ENCODE data around the gene STK26. TPM values are rescaled to one million over a fixed set of nuclear protein-coding genes. Genes with fewer than 3 reads are reported as not detected.

The STK26 gene
- total and polyA plus RNA-seq, 2 of the 13 experiments (the other 11 are each of a cell fraction or from before 2014, with no cell fraction given) = 16.9 to 47.9 TPM

- TF ChIP-seq ZNF44 (CRISPR knock-in tag; IDR thresholded peaks at IDR 0.05) (no peak), TAF15 (IDR thresholded peaks at IDR 0.05; ENCODE audit: low read depth, low read length, poor library complexity, severe bottlenecking) (no peak), ZNF547 (CRISPR knock-in tag; IDR thresholded peaks at IDR 0.05) (no peak), ZSCAN5A (CRISPR knock-in tag; IDR thresholded peaks at IDR 0.05; ENCODE audit: borderline replicate concordance) (no peak), SNAPC5 (CRISPR knock-in tag; IDR thresholded peaks at IDR 0.05; ENCODE audit: borderline replicate concordance) (no peak), RELA (CRISPR knock-in tag; IDR thresholded peaks at IDR 0.05) (no peak), ZNF382 (CRISPR knock-in tag; IDR thresholded peaks at IDR 0.05; ENCODE audit: borderline replicate concordance) (no peak), CREBL2 (CRISPR knock-in tag; IDR thresholded peaks at IDR 0.05; ENCODE audit: borderline replicate concordance) (no peak), BRD4 (CRISPR knock-in tag; IDR thresholded peaks at IDR 0.05) (no peak)
- TF ChIP-seq, protein P1, sequence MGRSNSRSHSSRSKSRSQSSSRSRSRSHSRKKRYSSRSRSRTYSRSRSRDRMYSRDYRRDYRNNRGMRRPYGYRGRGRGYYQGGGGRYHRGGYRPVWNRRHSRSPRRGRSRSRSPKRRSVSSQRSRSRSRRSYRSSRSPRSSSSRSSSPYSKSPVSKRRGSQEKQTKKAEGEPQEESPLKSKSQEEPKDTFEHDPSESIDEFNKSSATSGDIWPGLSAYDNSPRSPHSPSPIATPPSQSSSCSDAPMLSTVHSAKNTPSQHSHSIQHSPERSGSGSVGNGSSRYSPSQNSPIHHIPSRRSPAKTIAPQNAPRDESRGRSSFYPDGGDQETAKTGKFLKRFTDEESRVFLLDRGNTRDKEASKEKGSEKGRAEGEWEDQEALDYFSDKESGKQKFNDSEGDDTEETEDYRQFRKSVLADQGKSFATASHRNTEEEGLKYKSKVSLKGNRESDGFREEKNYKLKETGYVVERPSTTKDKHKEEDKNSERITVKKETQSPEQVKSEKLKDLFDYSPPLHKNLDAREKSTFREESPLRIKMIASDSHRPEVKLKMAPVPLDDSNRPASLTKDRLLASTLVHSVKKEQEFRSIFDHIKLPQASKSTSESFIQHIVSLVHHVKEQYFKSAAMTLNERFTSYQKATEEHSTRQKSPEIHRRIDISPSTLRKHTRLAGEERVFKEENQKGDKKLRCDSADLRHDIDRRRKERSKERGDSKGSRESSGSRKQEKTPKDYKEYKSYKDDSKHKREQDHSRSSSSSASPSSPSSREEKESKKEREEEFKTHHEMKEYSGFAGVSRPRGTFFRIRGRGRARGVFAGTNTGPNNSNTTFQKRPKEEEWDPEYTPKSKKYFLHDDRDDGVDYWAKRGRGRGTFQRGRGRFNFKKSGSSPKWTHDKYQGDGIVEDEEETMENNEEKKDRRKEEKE (IDR thresholded peaks at IDR 0.05) = no peak
- TF ChIP-seq, protein P2, sequence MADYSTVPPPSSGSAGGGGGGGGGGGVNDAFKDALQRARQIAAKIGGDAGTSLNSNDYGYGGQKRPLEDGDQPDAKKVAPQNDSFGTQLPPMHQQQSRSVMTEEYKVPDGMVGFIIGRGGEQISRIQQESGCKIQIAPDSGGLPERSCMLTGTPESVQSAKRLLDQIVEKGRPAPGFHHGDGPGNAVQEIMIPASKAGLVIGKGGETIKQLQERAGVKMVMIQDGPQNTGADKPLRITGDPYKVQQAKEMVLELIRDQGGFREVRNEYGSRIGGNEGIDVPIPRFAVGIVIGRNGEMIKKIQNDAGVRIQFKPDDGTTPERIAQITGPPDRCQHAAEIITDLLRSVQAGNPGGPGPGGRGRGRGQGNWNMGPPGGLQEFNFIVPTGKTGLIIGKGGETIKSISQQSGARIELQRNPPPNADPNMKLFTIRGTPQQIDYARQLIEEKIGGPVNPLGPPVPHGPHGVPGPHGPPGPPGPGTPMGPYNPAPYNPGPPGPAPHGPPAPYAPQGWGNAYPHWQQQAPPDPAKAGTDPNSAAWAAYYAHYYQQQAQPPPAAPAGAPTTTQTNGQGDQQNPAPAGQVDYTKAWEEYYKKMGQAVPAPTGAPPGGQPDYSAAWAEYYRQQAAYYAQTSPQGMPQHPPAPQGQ (CRISPR knock-in tag; IDR thresholded peaks at IDR 0.05; ENCODE audit: borderline replicate concordance) = no peak
These were observed 92.7 kb downstream of the STK26 start (continued) for GRCh38 chrX:132115792-132116191.
